Stimulated activated CD4-positive, alpha-beta T cell treated with anti-CD3 and anti-CD28 coated beads, TNF-alpha, amount 100 ng/mL, for 4 hours (primary cell): Measurements from ENCODE around the gene KNDC1.
"Not testable (repeated sequence)": the region's sequence is repeated elsewhere in the genome, so short reads cannot be mapped to it uniquely, and the experiment has no call there.

Source experiments
- DNase-seq, 3 experiments: peaks; one replicate each; pipeline ENCODE4 v3.0.0-alpha.2; 2020; ENCODE audit warnings: low read depth in 3 of 3

Gene KNDC1

DNA sequence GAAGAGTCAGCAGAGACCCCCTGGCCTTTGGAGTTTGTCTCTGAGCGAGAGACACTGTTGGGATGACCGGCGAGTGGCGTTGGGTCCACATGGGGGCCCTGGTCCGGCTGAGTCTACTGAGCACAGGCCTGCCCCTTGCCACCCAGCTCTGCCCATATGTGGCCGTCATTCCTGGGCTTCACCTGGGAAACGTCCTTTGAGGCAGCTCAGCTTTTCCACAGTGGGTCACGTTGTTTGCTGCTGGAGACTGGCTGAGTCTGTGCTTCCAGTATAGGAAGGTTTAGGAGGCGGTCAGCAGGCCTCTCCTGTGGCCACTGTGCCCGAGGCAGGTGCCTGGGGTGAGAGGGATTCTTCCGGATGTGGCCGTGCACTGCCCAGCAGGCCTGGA lies 99.6 kb downstream of the KNDC1 start:
- DNase-seq = no peak

DNA sequence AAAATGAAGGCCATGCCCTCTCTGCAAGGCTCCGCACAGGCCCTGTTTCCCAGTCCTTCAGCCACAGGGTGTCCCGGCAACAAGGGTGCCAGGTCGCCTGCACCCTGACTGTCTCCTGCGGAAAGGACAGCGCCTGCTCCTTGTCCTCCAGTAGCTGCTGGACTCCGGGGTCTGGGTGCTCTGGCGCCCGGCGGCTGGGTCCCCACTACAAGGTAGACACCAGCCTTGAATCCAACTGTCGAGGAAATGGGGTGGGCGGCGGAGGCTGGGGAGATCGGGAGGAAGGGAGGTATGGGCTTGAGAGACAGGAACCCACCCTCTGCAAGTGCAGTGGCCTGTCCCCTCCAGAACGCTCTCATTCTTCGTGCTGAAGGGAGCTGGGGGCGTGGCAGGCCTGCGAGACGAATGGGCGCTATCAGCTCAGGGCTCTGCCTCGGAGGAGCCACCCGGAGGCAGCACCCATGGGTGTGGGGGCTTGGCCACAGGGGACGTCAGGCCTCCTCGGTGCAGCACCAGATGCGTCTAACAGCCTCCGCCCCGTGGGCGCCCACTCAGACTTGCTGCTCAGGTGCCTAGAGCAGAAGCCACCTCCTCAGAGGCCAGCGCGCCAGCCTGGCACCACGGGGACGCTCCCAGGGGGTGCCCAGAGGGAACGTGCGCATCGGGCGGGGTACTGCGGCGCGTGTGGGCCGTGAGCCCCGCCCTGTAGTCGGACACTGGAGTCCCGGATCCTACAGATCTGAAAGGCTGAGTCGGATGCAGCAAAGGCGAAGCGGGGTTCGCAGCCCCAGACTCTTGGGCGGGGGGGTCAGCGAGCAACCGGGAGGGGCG lies 101.1 kb downstream of the KNDC1 start:
- DNase-seq = peak in 1 of 3 experiments; percentile 38

DNA sequence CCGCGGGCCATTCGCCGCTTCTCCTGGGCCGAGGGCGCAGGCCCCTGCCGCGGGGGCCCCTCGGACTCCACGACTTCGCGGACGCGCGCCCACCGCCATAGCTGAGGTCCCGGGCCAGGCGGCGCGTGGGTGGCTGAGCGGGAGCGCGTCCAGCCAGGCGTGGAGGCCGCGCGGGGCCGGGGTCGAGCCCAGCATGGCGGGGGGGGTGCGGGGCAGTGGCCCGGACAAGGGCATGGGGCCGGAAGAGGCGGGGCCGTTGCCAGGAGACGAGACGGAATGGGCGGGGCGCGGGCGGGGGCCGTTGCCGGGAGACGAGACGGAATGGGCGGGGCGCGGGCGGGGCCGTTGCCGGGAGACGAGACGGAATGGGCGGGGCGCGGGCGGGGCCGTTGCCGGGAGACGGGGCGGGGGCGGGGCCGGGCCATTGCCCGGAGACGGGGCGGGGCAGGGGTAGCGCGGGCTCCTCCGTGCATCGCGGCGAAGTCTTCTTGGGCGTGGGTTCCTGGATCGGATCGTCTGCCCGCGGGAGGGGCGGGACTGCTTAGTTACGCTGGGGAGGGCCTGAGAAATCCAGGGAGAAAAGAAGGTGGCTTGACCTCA lies 101.8 kb downstream of the KNDC1 start:
- DNase-seq = peak; percentile 68 to 76 (median 70)

DNA sequence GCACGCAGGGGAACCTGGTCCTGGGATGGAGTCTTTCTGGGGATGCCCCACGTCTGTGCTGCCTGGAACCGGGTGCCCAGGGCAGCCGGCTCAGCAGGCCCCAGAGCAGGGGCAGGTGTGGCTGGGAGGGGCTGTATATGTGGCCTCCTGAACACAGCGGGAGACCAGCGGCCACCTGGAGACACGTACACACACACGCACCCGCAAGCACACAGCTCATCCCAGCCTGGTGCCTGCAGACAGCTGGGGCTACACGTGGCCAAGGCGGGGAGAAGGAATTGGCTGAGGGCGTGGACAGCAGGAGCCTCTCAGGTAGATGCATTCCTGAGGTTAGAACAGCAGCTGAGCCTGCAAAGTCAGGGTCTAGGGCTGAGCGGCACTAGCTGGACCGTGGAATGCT lies 102.7 kb downstream of the KNDC1 start:
- no peak for DNase-seq

DNA sequence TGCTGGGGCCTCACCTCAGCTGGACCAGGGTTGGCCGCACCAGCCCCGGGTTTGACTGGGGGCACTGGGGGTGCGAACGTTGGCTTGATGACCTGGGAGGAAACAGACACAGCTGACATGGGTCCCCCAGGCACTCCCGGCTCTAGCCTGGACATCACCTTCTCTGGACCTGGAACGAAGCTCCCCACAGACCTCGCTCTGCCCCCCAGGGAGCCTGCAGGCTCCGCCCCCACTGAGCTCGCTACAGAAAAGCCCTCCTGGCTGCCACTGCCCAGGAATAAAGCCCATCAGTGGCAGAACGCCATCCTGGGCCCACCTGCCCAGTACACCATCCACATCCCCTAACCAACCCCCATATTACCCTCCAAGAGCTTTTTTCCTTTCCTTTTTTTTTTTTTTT lies 103.7 kb downstream of the KNDC1 start:
- no peak for DNase-seq

DNA sequence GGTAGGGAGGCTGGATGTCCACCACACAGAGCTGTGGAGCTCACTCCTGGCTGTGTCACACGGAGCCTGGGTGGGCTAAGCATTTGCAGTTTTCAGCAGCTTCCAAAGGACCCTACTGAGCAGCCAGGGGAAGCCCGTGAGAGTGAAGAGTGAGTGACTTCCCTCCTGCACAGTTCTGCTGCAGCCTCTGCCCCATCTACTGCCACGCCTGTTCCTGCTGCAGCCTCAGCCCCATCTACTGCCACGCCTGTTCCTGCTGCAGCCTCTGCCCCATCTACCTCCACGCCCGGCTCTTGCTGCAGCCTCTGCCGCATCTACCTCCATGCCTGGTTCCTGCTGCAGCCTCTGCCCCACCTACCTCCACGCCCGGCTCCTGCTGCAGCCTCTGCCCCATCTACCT lies 104.4 kb downstream of the KNDC1 start:
- DNase-seq = no peak

DNA sequence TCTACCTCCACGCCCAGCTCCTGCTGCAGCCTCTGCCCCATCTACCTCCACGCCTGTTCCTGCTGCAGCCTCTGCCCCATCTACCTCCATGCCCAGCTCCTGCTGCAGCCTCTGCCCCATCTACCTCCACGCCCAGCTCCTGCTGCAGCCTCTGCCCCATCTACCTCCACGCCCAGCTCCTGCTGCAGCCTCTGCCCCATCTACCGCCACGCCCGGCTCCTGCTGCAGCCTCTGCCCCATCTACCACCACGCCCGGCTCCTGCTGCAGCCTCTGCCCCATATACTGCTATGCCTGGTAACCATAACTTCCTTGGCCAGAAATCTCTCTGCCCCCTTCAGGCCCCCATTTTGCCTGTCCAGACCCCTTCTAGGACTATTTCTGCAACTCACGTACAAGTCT lies 105.0 kb downstream of the KNDC1 start:
- DNase-seq = not testable (repeated sequence)

DNA sequence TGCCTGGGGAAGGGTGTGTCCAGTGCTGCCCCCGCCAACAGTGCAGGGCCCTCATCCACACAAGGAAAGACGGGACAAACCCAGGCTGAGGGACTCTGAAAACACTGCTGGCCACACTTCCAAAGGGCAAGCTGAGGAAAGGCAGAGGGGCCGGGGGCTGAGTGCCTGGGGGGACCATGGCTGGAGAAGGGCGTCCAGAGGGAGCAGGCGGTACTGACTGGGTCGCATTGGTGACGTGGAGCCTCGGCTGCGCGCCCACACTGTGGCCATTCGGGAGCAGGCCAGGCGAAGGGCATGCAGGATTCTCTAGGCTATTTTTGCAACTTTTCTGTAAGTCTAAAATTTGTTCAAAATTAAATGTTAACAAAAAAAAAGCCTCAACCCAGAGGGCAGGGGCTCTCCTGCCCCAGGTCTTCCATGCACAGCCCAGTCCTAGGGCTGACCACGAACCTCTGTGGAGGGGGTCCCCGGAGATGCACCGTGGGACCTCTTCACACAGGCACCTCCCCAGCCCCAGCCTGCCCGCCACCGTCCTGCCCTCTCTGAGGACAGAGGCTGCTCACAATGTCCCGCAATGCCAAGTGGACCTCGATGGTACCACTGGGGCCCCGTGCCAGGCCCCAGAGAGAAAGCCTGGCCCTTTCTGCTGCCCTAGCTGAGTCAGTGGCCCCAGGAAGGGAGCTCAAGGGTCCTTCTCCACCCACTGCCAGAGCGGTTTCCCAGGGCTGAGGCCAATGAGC lies 106.2 kb downstream of the KNDC1 start:
- no peak for DNase-seq

DNA sequence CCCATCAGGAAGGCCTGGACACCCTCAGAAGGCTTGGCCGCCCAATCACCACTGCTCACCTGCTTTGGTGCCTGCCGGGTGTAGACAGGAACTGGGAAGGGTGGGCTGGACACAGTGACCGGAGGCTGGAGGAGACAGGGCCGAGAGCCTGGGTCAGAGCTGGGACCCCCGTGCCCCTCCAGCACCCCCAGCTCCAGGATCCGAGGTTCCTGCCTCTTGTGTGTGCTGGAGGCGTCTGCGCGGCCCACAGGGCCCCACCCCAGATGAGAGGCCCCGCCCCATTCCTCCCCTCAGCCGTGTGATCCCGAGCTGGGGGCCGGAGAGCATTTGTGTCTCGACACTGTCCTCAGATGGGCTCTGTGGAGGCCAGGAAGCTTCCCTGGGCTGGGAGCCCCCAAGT lies 107.3 kb downstream of the KNDC1 start:
- no peak for DNase-seq

DNA sequence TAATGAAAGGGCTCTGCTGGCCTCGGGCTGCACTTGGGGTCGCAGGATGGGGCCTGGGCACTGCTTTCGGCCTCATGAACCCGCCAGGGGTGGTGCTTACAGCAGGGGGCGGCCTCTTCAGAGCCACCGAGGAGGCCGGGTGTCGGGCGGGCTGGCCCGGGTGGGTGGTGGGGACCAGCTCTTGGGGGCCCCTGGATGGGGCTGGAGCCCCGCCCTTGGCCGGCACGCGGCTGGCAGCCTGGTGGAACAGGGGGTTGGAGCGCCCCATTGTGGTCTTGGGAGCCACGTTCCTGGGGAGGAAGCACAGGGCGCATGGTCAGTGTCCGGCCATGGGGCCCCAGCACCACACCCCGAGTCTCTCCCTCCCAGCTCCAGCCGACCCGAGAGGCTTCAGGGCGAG lies 107.8 kb downstream of the KNDC1 start:
- no peak for DNase-seq

DNA sequence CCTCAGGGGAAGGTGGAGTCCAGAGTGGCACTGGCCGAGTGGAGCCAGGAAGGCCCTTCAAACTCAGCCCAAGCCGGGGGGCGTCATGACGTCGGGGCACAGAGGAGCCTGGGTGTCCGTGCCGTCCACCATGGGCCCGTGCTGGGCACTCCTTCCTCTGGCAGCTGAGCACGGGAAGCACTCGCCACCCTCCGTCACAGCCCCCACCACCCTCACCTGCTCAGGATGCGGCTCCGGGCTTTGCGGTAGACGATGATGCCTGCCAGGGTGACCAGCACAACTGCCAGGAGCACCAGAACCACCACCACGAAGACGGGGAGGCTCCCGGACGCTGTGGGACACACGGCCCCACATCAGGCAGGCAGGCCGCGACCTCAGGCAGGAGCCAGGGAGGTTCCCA lies 108.5 kb downstream of the KNDC1 start:
- DNase-seq = no peak

DNA sequence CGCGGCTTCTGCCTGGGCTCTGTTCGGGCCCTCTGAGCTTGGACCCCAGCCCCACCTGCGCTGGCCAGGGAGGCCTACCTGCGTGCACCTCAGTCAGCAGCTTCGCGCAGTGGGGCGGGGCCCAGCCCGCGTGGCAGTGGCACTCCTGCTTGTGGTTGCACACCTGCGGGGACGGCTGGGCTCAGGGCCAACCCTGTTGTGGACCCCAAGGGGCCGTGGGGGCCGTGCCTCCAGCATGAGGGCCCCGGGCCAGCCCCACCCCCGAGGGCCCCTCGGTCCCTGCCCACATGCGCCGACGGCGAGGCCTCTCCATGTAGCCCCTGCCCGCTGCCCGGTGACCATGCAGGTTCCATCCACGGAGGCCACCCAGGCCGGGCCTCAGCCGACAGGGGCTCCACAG lies 109.3 kb downstream of the KNDC1 start:
- no peak for DNase-seq

DNA sequence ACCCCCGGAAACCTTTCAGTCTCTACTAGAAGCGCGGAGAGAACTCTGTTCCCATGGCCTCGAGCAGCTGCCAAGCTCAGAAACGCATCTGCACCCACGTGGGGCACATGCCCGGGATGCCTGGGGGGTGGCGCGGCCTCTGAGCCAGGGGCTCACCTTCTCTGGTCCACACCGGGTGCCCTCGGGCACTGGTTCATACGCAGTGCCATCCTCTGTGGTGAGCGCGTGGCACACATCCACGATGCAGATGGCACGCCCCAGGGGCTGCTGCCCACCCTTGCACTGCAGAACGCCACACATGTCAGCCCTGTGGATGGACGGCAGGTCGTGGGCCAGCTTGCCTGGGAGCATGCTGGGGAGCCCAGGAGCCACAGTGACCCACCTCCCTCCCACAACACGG lies 110.2 kb downstream of the KNDC1 start:
- DNase-seq = no peak

DNA sequence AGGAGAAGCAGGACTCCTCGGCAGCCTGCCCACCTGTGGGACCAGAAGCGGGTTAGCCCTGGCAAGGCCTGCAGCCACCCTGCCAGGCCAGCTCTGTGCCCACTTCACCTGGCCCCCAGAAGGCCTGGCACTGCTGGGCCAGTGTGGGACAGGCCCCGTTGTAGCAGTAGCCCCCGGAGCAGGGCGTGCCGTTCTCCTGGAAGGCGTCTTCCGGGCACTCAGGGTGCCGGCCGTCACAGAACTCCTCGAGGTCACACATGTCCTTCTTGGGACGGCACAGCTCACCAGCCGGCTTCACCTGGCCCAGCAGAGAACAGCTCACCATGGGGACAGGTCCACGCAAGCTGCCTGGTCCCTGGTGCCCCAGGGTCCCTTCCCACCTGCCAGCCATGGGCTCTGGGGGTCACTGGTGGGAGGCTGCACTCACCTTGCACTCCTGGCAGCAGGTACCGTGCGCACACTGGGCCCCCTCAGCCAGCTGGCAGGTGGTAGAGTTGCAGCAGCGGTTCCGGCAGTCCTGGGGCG lies 110.8 kb downstream of the KNDC1 start:
- DNase-seq = no peak

DNA sequence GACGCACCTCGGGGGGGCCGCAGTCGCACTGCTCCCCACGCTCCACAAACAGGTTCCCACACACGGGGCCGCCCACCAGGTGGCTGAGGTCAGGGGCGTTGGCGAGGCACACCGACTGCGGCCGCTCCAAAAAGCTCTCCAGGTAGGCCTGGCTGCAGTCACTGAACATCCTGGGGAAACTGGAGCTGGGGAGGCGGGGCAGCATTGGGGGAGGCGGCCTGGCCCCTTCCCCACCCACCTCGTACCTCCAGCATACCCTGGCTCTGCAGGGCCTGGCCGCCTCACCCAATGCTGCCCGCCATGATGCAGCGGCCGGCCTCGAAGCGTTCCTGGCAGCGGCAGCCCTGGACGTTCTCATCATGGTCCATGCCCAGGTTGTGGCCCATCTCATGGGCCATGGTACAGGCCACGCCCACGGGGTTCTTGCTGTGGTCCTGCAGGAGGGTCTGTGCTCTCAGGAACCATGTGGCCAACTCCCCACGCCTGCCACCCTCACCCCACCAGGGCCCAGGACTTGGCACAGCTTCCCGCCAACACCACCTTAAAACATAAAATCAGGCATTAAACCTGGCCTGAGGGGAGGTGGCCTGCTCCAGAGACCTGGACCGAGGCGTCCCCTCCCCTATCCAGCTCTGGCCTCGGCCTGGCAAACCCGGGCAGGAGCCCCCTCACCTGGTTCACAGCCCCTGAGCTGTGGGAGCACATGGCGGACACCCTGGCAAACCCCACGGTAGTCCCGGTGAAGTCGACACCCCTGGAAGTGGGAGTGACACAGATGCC lies 111.7 kb downstream of the KNDC1 start:
- no peak for DNase-seq

DNA sequence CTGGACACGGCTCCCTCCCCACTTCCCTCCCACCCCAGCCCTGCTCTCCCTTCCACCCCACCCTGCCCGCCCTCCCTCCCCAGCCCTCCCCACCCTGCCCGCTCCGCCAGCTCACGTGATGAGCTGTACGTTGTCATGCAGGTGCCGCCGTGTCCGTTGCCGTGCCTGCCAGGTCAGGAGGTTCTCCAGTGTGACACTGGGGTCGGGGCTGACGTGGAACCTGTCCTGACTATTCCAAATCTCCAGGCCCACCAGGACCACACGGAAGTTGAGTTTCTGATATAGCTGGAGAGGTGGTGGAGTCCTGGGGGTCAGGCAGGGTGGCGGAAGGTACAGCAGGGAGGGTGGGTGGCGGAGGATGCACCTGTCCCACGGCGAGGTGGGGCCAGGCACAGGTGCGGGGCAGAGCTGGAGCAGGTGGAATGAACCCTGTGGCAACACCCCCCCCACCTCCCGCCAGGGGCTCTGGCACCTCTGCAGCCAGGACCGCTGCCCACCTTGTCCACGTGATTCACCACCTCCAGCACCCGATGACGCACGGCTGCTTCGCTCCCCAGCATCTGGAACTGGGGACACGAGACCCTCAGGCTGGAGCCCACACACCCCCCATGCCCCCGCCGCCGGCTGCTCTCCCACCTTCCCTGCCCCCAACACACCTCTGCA lies 112.4 kb downstream of the KNDC1 start:
- no peak for DNase-seq

DNA sequence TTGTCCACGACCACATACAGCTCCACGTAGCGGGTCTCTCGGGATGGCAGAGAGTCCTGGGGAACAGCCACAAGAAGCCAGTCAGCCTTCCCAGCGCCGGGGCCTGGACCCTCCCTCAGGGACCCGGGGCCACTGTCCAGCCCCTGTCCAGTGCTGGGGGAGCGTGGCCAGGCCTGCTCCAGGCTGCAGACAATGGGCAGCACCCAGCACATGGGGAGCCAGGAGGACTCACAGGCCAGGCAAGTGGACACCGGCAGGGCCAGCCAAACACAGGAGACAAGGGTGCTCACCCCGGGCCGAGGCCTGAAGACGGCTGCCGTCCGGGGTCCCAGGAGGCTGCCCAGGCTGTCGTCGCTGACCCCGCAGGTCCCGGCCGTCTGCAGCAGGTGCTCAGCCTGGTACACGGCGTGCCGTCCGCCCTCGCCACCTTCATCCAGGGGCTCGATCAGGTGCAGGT lies 113.0 kb downstream of the KNDC1 start:
- DNase-seq = no peak

DNA sequence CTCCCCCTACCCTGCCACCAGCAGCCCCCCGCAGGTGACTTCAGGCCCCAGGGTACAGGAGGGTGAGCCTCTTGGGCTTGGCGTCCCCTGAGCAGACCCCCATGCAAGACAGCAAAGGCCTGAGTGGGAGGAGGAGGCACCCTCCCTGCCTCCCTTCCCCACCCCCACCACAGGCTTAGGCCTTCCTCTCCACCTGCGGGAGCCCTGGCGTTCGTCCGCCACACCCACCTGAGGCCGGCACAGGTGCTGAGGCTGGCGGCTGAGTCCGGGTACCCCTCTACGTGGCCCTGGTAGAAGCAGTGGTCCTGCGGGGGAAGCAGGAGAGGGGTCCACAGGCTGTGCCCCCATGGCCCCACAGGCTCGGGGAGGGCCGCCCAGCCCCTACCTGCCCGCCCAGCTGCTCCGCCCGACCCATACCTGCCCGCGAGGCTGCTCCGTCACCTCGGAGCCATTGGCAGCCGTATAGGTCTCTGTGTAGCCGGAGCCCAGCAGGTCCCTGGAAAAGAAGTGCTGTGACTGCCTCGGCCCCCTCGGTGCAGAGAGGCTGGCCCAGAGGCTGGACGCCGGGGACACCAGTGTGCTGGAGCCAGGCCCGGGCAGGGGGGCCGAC lies 113.6 kb downstream of the KNDC1 start:
- DNase-seq = no peak

DNA sequence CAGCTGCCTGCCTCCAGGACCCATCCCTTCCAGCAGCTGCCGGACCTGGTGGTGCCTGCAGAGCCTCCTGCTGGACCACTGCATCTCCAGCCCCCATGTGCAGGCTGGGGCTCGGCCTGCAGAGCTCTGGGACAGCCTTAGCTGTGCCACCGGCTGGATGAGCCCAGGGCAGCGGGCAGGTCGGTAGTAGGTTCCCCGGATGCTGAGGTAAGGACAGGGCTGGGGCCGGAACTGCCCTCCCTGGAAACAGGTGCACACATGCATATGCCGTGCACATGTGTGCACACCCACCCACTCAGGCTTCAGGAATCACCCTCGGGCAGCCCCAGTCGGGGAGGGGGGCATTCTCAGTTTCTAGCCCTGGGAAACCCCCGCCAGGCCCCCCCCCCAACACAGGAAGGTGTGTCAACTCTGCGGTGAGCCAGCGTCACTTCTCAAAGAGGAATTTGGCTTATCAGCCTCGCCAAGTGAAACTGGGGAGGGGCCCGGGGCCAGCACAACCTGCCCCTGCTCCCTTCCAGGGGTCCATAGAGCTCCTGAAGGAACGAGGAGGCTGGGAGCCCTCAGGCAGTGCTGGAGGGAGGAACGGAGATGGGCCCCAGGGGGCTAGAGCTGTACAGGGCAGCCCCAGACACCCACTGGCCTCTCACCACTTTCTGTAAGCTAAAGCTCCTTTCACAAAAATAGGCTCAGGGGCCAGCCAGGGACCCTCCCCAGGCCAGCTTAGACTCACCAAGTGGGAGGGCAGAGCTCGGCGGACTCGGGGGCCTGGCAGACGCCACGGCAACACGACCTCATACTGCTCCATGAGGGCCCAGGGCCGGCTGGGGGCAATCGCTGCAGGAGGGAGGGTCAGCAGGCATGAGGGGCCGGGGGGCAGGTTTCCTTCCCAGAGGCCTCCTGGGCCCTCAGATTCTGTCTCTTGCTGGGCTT lies 115.0 kb downstream of the KNDC1 start:
- DNase-seq = peak; percentile 69 to 80 (median 71)

DNA sequence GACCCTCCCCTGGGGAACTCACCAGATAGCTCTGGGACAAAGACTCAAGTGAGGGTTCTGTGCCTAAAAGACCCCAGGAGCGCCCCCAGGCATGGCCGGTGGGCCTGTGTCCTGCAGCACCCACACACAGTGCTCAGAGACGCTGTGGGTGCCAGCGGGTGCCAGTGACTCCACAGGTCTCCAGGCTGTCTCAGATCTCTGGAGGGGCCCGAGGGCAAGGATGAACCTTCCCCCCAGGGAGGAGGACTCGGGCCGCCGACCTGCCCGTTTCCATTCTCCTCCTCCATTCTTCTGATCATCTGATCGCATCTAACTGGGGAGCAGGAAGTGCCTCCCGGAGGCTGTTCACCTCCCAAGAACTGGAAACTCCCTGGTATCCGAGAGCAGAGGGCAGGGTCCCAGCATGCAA lies 115.7 kb downstream of the KNDC1 start:
- DNase-seq = no peak
